K562 (cell line): Measurements from ENCODE around the gene POM121L12. TPM values are rescaled to one million over a fixed set of nuclear protein-coding genes. Genes with fewer than 3 reads are reported as not detected.

Source experiments
- ATAC-seq: fragments of 200-7000 bp; cut with Tn5 transposase; 3 replicates; pipeline ENCODE4 v1.9.1; 2020; ENCODE audit warnings: moderate library complexity
- BruUV-seq: library from RNA; stranded (reverse); fragments of 400-500 nt; replicated peaks from 2 replicates; lab custom pipeline; 2021; lab: Mats Ljungman, UMichigan
- CTCF ChIA-PET: fragments of 300-600 bp; formaldehyde crosslinking; extraction: SDS; loops from one replicate; lab custom pipeline; 2021; ENCODE audit warnings: low intra/inter-chr PET ratio; lab: Yijun Ruan, JAX
- POLR2A ChIA-PET: fragments of 300-600, 350-650 bp; sonication (Branson Sonifier 250); formaldehyde crosslinking; extraction: SDS; loops from one replicate; lab custom pipeline; 2021; ENCODE audit warnings: antibody characterized with exemption, inconsistent platforms; lab: Yijun Ruan, JAX
- DNase-seq, 4 experiments: peaks; one replicate each; pipeline versions ENCODE4 v3.0.0 to v3.0.0-alpha.2; 2011 to 2018; ENCODE audit warnings: low spot score in 3 of 4, mixed read lengths in 3 of 4; ENCODE audit errors: extremely low read depth in 1 of 4
- FAIRE-seq: peaks from 2 replicates; lab custom pipeline; 2011; peaks lifted over from hg19 to GRCh38; lab: Jason Lieb, UNC
- H2AFZ ChIP-seq: 2 replicates; pipeline ENCODE4 v1.6.0; 2011; ENCODE audit warnings: low read depth, low read length, control low read depth, inconsistent platforms
- H3K27ac ChIP-seq: fragments of 200-600 bp; 3 replicates; pipeline ENCODE4 v1.8.0; 2011; ENCODE audit warnings: low read depth, mild to moderate bottlenecking, control low read depth, inconsistent platforms, low read length, moderate library complexity, mixed read lengths; ENCODE audit errors: extremely low read depth
- H3K27me3 ChIP-seq, 2 experiments: fragments of 300-600 bp in 1 of 2; 2 replicates in 1 of 2; 3 replicates in 1 of 2; pipeline versions ENCODE4 v1.6.0 to v1.8.0; 2011; ENCODE audit warnings: inconsistent platforms in 2 of 2, low read length in 2 of 2, mild to moderate bottlenecking in 1 of 2, mixed read lengths in 1 of 2, moderate library complexity in 1 of 2; ENCODE audit not compliant: control insufficient read depth in 2 of 2, insufficient read depth in 2 of 2
- H3K36me3 ChIP-seq: fragments of 300-600 bp; 3 replicates; pipeline ENCODE4 v1.8.0; 2011; ENCODE audit warnings: mild to moderate bottlenecking, low read length, inconsistent platforms; ENCODE audit not compliant: control insufficient read depth, insufficient read depth
- H3K4me1 ChIP-seq, 2 experiments: fragments of 200-600 bp in 1 of 2; replicated peaks in 1 of 2; 2 replicates in 1 of 2; 3 replicates in 1 of 2; pipeline versions ENCODE4 v1.5.1 to v1.8.0; 2011; ENCODE audit warnings: inconsistent platforms in 2 of 2, low read length in 2 of 2, mild to moderate bottlenecking in 1 of 2, mixed read lengths in 1 of 2, moderate library complexity in 1 of 2; ENCODE audit not compliant: control insufficient read depth in 2 of 2, insufficient read depth in 2 of 2
- H3K4me2 ChIP-seq: 2 replicates; pipeline ENCODE4 v1.6.1; 2011; ENCODE audit warnings: low read length, control low read depth, inconsistent platforms, mixed read lengths; ENCODE audit not compliant: insufficient read depth
- H3K4me3 ChIP-seq: fragments of 200-600 bp; sonication (generic), shearing (Covaris generic); 2 replicates; pipeline ENCODE4 v1.5.1; 2016; ENCODE audit warnings: control low read depth, inconsistent platforms
- H3K79me2 ChIP-seq: fragments of 200-600 bp; 3 replicates; pipeline ENCODE4 v1.8.0; 2011; ENCODE audit warnings: low read length, inconsistent platforms; ENCODE audit not compliant: control insufficient read depth, insufficient read depth
- H3K9ac ChIP-seq, 2 experiments: 2 replicates each; pipeline versions ENCODE4 v1.6.0 to v1.6.1; 2011; ENCODE audit warnings: low read depth in 2 of 2, low read length in 2 of 2, control low read depth in 1 of 2, inconsistent platforms in 1 of 2, mild to moderate bottlenecking in 1 of 2, mixed read lengths in 1 of 2; ENCODE audit not compliant: insufficient read depth in 1 of 2
- H3K9me1 ChIP-seq: one replicate; pipeline ENCODE4 v1.6.0; 2011; ENCODE audit warnings: inconsistent platforms, mild to moderate bottlenecking, low read length, moderate library complexity; ENCODE audit not compliant: control insufficient read depth, insufficient read depth
- H3K9me3 ChIP-seq: replicated peaks from 2 replicates; pipeline ENCODE4 v1.5.1; 2011; ENCODE audit warnings: low read depth, low read length, inconsistent platforms; ENCODE audit not compliant: control insufficient read depth, insufficient read depth
- H4K20me1 ChIP-seq: replicated peaks from 2 replicates; pipeline ENCODE4 v1.6.1; 2011; ENCODE audit warnings: low read length, inconsistent platforms, mixed read lengths; ENCODE audit not compliant: control insufficient read depth, insufficient read depth
- ARNT ChIP-seq, 2 experiments: fragments of 450-650 bp; IDR thresholded peaks; 2 replicates each; pipeline ENCODE4 v1.6.1; 2016; ENCODE audit warnings: mild to moderate bottlenecking in 1 of 2
- CBX1 ChIP-seq: sonication (generic); IDR thresholded peaks from 2 replicates; pipeline ENCODE4 v1.6.1; 2016; ENCODE audit warnings: antibody characterized with exemption, low read depth, mild to moderate bottlenecking
- FOXO4 ChIP-seq: fragments of 450-650 bp; formaldehyde crosslinking; IDR thresholded peaks from 2 replicates; pipeline ENCODE4 v1.4.0; 2020; ENCODE audit warnings: mild to moderate bottlenecking, moderate library complexity
- HDAC1 ChIP-seq, 2 experiments: fragments of 450-650 bp; IDR thresholded peaks; 2 replicates each; pipeline ENCODE4 v1.6.1; 2016 to 2017; ENCODE audit warnings: inconsistent platforms in 1 of 2, mild to moderate bottlenecking in 1 of 2, moderate library complexity in 1 of 2
- KLF13 ChIP-seq: fragments of 450-650 bp; IDR thresholded peaks from 2 replicates; pipeline ENCODE4 v1.6.1; 2016; ENCODE audit warnings: missing genetic modification characterization, low read depth, mild to moderate bottlenecking, missing compliant biosample characterization, moderate library complexity, borderline replicate concordance
- MAZ ChIP-seq, 2 experiments: fragments of 450-650 bp in 1 of 2; sonication (generic) in 1 of 2; formaldehyde crosslinking; IDR thresholded peaks in 1 of 2; conservative IDR thresholded peaks in 1 of 2; 2 replicates each; pipeline versions ENCODE4 v1.4.0 to v1.5.0; 2020; ENCODE audit warnings: mild to moderate bottlenecking in 1 of 2, missing genetic modification reagents in 1 of 2
- NR1H2 ChIP-seq: sonication (generic); formaldehyde crosslinking; IDR thresholded peaks from 2 replicates; pipeline ENCODE4 v1.4.0; 2020; ENCODE audit warnings: mild to moderate bottlenecking, missing genetic modification reagents
- RBFOX2 ChIP-seq: fragments of 200-400 bp; formaldehyde crosslinking; IDR thresholded peaks from 2 replicates; pipeline ENCODE4 v1.6.1; 2017; ENCODE audit warnings: low read depth, mild to moderate bottlenecking, low read length, moderate library complexity
- RHOXF2B ChIP-seq: fragments of 250-450 bp; sonication (Bioruptor Pico); conservative IDR thresholded peaks from 2 replicates; pipeline ENCODE4 v1.5.1; 2021
- WGBS: fragments of 100-300 bp; shearing (Covaris generic); methylation state at CpG from one replicate; pipeline ENCODE4 v1.1.6; 2016; ENCODE audit warnings: low coverage, mixed read lengths; ENCODE audit not compliant: insufficient coverage; ENCODE audit errors: missing lambda C conversion rate; 5-methylcytosine and 5-hydroxymethylcytosine counted together
- in situ Hi-C: fragments of 300-500 bp; cut with MboI; formaldehyde crosslinking; loops from 4 replicates; pipeline ENCODE4 v1.15.0; 2018; ENCODE audit warnings: inconsistent platforms, mixed read lengths
- intact Hi-C: fragments of 100-400 bp; cut with micrococcal nuclease; formaldehyde crosslinking; loops from 2 replicates; pipeline ENCODE4 v1.14.2; 2022
- polyA plus RNA-seq, 8 experiments: library from polyadenylated mRNA; depleted of rRNA in 4 of 8; stranded (reverse) in 5 of 8; unstranded in 3 of 8; fragments of >200 nt; fragmentation: Nextera tagmentation in 2 of 8; fragmentation: Illumina TruSeq in 1 of 8; extraction: Ambion mirVana in 2 of 8; extraction: Trizol in 1 of 8; gene quantifications; 2 replicates each; pipeline versions ENCODE4 v1.2.1 to v1.2.3, GENCODE V29; 2011 to 2014; ENCODE audit warnings: inconsistent platforms in 1 of 8, missing spikeins in 1 of 8
- total RNA-seq, 7 experiments: library from RNA; depleted of rRNA in 6 of 7; stranded (reverse); fragments of >200 nt in 6 of 7; fragmentation: Illumina TruSeq in 2 of 7; extraction: Trizol in 2 of 7; gene quantifications; 2 replicates each; pipeline versions ENCODE4 v1.2.1 to v1.2.3, GENCODE V29; 2011 to 2021; ENCODE audit warnings: low replicate concordance in 1 of 7
- TF ChIP-seq, protein P1 (sequence below): fragments of 450-650 bp; IDR thresholded peaks from 2 replicates; pipeline ENCODE4 v1.6.1; 2018; ENCODE audit not compliant: partially characterized antibody
- TF ChIP-seq, protein P2 (sequence below): IDR thresholded peaks from 2 replicates; pipeline ENCODE4 v1.6.1; 2011; ENCODE audit warnings: borderline replicate concordance, low read depth, mild to moderate bottlenecking, moderate library complexity, low read length; ENCODE audit not compliant: insufficient read depth, poor library complexity, severe bottlenecking
- TF ChIP-seq, protein P3 (sequence below): fragments of 450-650 bp; formaldehyde crosslinking; IDR thresholded peaks from 2 replicates; pipeline ENCODE4 v1.4.0; 2022; ENCODE audit warnings: missing genetic modification characterization

POM121L12 gene
- total and polyA plus RNA-seq, 9 of the 15 experiments (the other 6 are each of a cell fraction or from before 2014, with no cell fraction given), result not detected

- DNase-seq, result no peak
- Histone ChIP-seq H3K9ac (no peak overlapping the region), H3K27ac (no peak overlapping the region), H3K36me3 (no peaks in the 10 kb centered on the region), H3K27me3 (no peaks in the 10 kb centered on the region), H3K79me2 (no peaks in the 10 kb centered on the region), H3K4me2 (no peak overlapping the region), H3K4me1 (no peaks in the 10 kb centered on the region), H3K9me3 (no peaks in the 10 kb centered on the region), H3K9me1 (no peaks in the 10 kb centered on the region), H3K4me3 (no peak overlapping the region), H2AFZ (no peak overlapping the region), H4K20me1 (no peaks in the 10 kb centered on the region)
- CTCF ChIA-PET, result no interaction called here
- WGBS, result under 1% methylated on average over 23 of the region's 29 CpGs
- POLR2A ChIA-PET, result no interaction called here
- in situ Hi-C loops (no loop called here), intact Hi-C loops (no loop called here)
- no peak for ATAC-seq
- no TSS peak for BruUV-seq
- no peak for FAIRE-seq
- TF ChIP-seq KLF13, result no peak
- TF ChIP-seq, protein P1, sequence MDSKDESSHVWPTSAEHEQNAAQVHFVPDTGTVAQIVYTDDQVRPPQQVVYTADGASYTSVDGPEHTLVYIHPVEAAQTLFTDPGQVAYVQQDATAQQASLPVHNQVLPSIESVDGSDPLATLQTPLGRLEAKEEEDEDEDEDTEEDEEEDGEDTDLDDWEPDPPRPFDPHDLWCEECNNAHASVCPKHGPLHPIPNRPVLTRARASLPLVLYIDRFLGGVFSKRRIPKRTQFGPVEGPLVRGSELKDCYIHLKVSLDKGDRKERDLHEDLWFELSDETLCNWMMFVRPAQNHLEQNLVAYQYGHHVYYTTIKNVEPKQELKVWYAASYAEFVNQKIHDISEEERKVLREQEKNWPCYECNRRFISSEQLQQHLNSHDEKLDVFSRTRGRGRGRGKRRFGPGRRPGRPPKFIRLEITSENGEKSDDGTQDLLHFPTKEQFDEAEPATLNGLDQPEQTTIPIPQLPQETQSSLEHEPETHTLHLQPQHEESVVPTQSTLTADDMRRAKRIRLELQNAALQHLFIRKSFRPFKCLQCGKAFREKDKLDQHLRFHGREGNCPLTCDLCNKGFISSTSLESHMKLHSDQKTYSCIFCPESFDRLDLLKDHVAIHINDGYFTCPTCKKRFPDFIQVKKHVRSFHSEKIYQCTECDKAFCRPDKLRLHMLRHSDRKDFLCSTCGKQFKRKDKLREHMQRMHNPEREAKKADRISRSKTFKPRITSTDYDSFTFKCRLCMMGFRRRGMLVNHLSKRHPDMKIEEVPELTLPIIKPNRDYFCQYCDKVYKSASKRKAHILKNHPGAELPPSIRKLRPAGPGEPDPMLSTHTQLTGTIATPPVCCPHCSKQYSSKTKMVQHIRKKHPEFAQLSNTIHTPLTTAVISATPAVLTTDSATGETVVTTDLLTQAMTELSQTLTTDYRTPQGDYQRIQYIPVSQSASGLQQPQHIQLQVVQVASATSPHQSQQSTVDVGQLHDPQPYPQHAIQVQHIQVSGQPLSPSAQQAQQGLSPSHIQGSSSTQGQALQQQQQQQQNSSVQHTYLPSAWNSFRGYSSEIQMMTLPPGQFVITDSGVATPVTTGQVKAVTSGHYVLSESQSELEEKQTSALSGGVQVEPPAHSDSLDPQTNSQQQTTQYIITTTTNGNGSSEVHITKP, result no peak
- no peak for TF ChIP-seq RBFOX2
- TF ChIP-seq, protein P2, sequence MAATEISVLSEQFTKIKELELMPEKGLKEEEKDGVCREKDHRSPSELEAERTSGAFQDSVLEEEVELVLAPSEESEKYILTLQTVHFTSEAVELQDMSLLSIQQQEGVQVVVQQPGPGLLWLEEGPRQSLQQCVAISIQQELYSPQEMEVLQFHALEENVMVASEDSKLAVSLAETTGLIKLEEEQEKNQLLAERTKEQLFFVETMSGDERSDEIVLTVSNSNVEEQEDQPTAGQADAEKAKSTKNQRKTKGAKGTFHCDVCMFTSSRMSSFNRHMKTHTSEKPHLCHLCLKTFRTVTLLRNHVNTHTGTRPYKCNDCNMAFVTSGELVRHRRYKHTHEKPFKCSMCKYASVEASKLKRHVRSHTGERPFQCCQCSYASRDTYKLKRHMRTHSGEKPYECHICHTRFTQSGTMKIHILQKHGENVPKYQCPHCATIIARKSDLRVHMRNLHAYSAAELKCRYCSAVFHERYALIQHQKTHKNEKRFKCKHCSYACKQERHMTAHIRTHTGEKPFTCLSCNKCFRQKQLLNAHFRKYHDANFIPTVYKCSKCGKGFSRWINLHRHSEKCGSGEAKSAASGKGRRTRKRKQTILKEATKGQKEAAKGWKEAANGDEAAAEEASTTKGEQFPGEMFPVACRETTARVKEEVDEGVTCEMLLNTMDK, result no peak
- no peak for TF ChIP-seq RHOXF2B (CRISPR knock-in tag)
- TF ChIP-seq FOXO4 (CRISPR knock-in tag), result no peak
- TF ChIP-seq, protein P3, sequence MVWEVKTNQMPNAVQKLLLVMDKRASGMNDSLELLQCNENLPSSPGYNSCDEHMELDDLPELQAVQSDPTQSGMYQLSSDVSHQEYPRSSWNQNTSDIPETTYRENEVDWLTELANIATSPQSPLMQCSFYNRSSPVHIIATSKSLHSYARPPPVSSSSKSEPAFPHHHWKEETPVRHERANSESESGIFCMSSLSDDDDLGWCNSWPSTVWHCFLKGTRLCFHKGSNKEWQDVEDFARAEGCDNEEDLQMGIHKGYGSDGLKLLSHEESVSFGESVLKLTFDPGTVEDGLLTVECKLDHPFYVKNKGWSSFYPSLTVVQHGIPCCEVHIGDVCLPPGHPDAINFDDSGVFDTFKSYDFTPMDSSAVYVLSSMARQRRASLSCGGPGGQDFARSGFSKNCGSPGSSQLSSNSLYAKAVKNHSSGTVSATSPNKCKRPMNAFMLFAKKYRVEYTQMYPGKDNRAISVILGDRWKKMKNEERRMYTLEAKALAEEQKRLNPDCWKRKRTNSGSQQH (CRISPR knock-in tag), result no peak
- TF ChIP-seq ARNT (IDR thresholded peaks at IDR 0.05), result no peak
- TF ChIP-seq CBX1, result no peak
- TF ChIP-seq HDAC1 (IDR thresholded peaks at IDR 0.05), result no peak
- TF ChIP-seq MAZ (CRISPR knock-in tag; conservative IDR thresholded peaks at IDR 0.05 in 1 of 2, IDR thresholded peaks at IDR 0.05 in 1 of 2), result no peak
- no peak for TF ChIP-seq NR1H2 (CRISPR knock-in tag)
Measured at GRCh38 chr7:53003653-53004445, 31.6 kb upstream of the POM121L12 start.
